GM12878 (cell line): ENCODE results near the gene TRUB2. TPM values are rescaled to one million over a fixed set of nuclear protein-coding genes. Genes with fewer than 3 reads are reported as not detected.
A peak's percentile ranks its signal among the peaks of the same experiment; 100 is the strongest.

Source experiments
- BCL3 ChIP-seq: IDR thresholded peaks from 2 replicates; pipeline ENCODE4 v1.6.1; 2011; ENCODE audit warnings: borderline replicate concordance, low read depth, mild to moderate bottlenecking, moderate library complexity, low read length; ENCODE audit not compliant: insufficient read depth, poor library complexity, severe bottlenecking
- ELK1 ChIP-seq: IDR thresholded peaks from 2 replicates; pipeline ENCODE4 v1.6.1; 2012; ENCODE audit warnings: low read depth, low read length, improper control_type of control experiment
- HCFC1 ChIP-seq: fragments of 150-350 bp; IDR thresholded peaks from 2 replicates; pipeline ENCODE4 v1.6.1; 2014; ENCODE audit warnings: low read length
- IRF4 ChIP-seq: IDR thresholded peaks from 2 replicates; pipeline ENCODE4 v1.6.1; 2011; ENCODE audit warnings: low read depth, low read length
- MEF2A ChIP-seq: IDR thresholded peaks from 2 replicates; pipeline ENCODE4 v1.6.1; 2011; ENCODE audit warnings: low read depth, mild to moderate bottlenecking, low read length, moderate library complexity; ENCODE audit not compliant: insufficient read depth
- PRDM15 ChIP-seq: fragments of 450-650 bp; formaldehyde crosslinking; IDR thresholded peaks from 2 replicates; pipeline ENCODE4 v1.4.0; 2020; ENCODE audit warnings: mild to moderate bottlenecking, moderate library complexity
- SMAD1 ChIP-seq: fragments of 450-650 bp; IDR thresholded peaks from 2 replicates; pipeline ENCODE4 v1.6.1; 2018; ENCODE audit warnings: mild to moderate bottlenecking, low read depth; ENCODE audit not compliant: partially characterized antibody
- SRF ChIP-seq, 2 experiments: IDR thresholded peaks; 2 replicates each; pipeline ENCODE4 v1.6.1; 2011; ENCODE audit warnings: low read depth in 2 of 2, low read length in 2 of 2, mild to moderate bottlenecking in 1 of 2, moderate library complexity in 1 of 2
- ZNF687 ChIP-seq: fragments of 450-650 bp; IDR thresholded peaks from 2 replicates; pipeline ENCODE4 v1.6.1; 2017; ENCODE audit warnings: mild to moderate bottlenecking, moderate library complexity
- polyA plus RNA-seq, 11 experiments: library from polyadenylated mRNA; depleted of rRNA in 4 of 11; unstranded in 6 of 11; stranded (reverse) in 5 of 11; fragments of >200 nt; fragmentation: Nextera tagmentation in 4 of 11; fragmentation: Illumina TruSeq in 1 of 11; extraction: Ambion mirVana in 4 of 11; extraction: Trizol in 1 of 11; gene quantifications; 1 replicate in 1 of 11; 2 replicates in 10 of 11; pipeline versions ENCODE4 v1.2.1 to v1.2.3, GENCODE V29; 2011 to 2016; ENCODE audit warnings: inconsistent platforms in 2 of 11, missing spikeins in 2 of 11, low read depth in 1 of 11
- total RNA-seq, 4 experiments: library from RNA; depleted of rRNA in 3 of 4; stranded (reverse); fragments of >200 nt in 3 of 4; fragmentation: Illumina TruSeq in 1 of 4; extraction: Trizol in 1 of 4; gene quantifications; 2 replicates each; pipeline versions ENCODE4 v1.2.1 to v1.2.3, GENCODE V29; 2013 to 2021
- TF ChIP-seq, protein P1 (sequence below): fragments of 450-650 bp; formaldehyde crosslinking; IDR thresholded peaks from 2 replicates; pipeline ENCODE4 v1.5.0; 2022; ENCODE audit warnings: mild to moderate bottlenecking, missing genetic modification characterization

Gene TRUB2
- total and polyA plus RNA-seq, 10 of the 15 experiments (the other 5 are each of a cell fraction or from before 2014, with no cell fraction given), result 2.8 to 70.5 (median 37.2) TPM

DNA sequence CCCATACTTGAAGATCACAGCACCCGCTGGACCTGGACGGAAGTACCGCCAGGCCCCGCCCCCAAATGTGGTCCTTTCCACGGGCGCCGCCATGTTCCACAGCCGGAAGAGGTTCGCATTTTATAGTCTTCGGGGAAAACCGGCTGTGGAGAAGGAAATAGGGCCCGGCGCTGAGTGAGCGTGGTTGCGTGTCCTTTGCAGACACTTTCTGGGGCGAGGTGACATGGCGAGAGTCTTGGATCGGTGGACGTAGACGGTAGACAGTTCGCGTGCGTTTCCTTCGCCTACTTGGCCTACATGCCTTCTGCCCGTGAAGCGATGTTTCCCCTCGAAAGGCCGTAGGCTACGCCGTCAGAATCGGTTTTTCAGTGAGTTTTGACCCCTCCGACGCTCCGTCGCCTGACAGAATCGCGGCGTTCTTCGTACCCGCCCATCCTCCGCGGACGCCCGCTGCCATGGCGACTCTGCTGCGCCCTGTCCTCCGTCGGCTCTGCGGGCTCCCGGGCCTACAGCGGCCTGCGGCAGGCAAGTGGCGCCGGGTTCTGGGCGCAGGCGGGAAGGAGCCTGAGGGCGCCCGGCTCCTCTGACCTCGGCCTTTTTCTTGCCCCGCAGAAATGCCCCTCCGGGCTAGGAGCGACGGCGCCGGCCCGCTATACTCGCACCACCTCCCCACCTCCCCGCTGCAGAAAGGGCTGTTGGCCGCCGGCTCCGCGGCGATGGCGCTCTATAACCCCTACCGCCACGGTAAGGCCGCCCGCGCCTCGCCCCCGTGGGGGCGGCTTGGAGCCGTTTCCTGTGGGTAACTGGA lies at the start of gene TRUB2, which contains the start of gene COQ4 (continued):
- peak; percentile 78; the same call in 1 of the 2 replicates for TF ChIP-seq ELK1
- TF ChIP-seq IRF4, result 0 out of 2 replicates have a peak, but pooled peaks have one; percentile 58
- TF ChIP-seq, protein P1, sequence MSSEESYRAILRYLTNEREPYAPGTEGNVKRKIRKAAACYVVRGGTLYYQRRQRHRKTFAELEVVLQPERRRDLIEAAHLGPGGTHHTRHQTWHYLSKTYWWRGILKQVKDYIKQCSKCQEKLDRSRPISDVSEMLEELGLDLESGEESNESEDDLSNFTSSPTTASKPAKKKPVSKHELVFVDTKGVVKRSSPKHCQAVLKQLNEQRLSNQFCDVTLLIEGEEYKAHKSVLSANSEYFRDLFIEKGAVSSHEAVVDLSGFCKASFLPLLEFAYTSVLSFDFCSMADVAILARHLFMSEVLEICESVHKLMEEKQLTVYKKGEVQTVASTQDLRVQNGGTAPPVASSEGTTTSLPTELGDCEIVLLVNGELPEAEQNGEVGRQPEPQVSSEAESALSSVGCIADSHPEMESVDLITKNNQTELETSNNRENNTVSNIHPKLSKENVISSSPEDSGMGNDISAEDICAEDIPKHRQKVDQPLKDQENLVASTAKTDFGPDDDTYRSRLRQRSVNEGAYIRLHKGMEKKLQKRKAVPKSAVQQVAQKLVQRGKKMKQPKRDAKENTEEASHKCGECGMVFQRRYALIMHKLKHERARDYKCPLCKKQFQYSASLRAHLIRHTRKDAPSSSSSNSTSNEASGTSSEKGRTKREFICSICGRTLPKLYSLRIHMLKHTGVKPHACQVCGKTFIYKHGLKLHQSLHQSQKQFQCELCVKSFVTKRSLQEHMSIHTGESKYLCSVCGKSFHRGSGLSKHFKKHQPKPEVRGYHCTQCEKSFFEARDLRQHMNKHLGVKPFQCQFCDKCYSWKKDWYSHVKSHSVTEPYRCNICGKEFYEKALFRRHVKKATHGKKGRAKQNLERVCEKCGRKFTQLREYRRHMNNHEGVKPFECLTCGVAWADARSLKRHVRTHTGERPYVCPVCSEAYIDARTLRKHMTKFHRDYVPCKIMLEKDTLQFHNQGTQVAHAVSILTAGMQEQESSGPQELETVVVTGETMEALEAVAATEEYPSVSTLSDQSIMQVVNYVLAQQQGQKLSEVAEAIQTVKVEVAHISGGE, result peak; percentile 96
- peak in 1 of 2 experiments; percentile 88; a peak in 2 of 4 replicates for TF ChIP-seq SRF (IDR thresholded peaks at IDR 0.05; ENCODE audit: low read depth in 2 of 2, low read length in 2 of 2)
- no peak for TF ChIP-seq ZNF687
- no peak for TF ChIP-seq SMAD1
- no peak for TF ChIP-seq PRDM15 (CRISPR knock-in tag)
- peak; percentile 92 for TF ChIP-seq HCFC1
- TF ChIP-seq MEF2A, result peak; percentile 76; the same call in 1 of the 2 replicates
- no peak for TF ChIP-seq BCL3
